HG02870 (cell line): ENCODE data around the gene AP4S1.
"Not testable (repeated sequence)": the region's sequence is repeated elsewhere in the genome, so short reads cannot be mapped to it uniquely, and the experiment has no call there.

ENCODE experiments used
- ATAC-seq: cut with Tn5 transposase; IDR thresholded peaks from one replicate; pipeline ENCODE4 v1.9.1; 2021; ENCODE audit warnings: mild to moderate bottlenecking, moderate library complexity; ENCODE audit not compliant: unreplicated experiment

The AP4S1 gene

GRCh38 chr14:31083781-31084180 lies 58.3 kb downstream of the AP4S1 start:
- ATAC-seq, result no peak

GRCh38 chr14:31084385-31084784 lies 58.9 kb downstream of the AP4S1 start:
- no peak for ATAC-seq

- ATAC-seq, result no peak
Observed at GRCh38 chr14:31085027-31085426, 59.6 kb downstream of the AP4S1 start.

- ATAC-seq, result not testable (repeated sequence)
Observed at GRCh38 chr14:31086466-31086865, 61.0 kb downstream of the AP4S1 start.

- no peak for ATAC-seq
Observed at GRCh38 chr14:31090883-31091764, 65.7 kb downstream of the AP4S1 start.

GRCh38 chr14:31092160-31092708 lies 66.8 kb downstream of the AP4S1 start:
- no peak for ATAC-seq

- not testable (repeated sequence) for ATAC-seq
Observed at GRCh38 chr14:31093884-31094839, 68.7 kb downstream of the AP4S1 start.

- ATAC-seq, result not testable (repeated sequence)
Observed at GRCh38 chr14:31095817-31096216, 70.4 kb downstream of the AP4S1 start.

GRCh38 chr14:31096255-31096654 lies 70.8 kb downstream of the AP4S1 start:
- no peak for ATAC-seq

- ATAC-seq, result no peak
Observed at GRCh38 chr14:31097081-31097480, 71.6 kb downstream of the AP4S1 start.

- no peak for ATAC-seq
Observed at GRCh38 chr14:31106768-31107167, 81.3 kb downstream of the AP4S1 start.

- no peak for ATAC-seq
Observed at GRCh38 chr14:31109257-31109656, 83.8 kb downstream of the AP4S1 start.

GRCh38 chr14:31110872-31111271 lies 85.4 kb downstream of the AP4S1 start:
- no peak for ATAC-seq

- ATAC-seq, result no peak
Observed at GRCh38 chr14:31113794-31114193, 88.3 kb downstream of the AP4S1 start.

GRCh38 chr14:31118892-31119291 lies 93.4 kb downstream of the AP4S1 start:
- no peak for ATAC-seq

GRCh38 chr14:31122098-31122611 lies 96.7 kb downstream of the AP4S1 start:
- no peak for ATAC-seq

- no peak for ATAC-seq
Observed at GRCh38 chr14:31122921-31123320, 97.5 kb downstream of the AP4S1 start.

GRCh38 chr14:31124197-31124596 lies 98.7 kb downstream of the AP4S1 start:
- ATAC-seq, result no peak

- no peak for ATAC-seq
Observed at GRCh38 chr14:31125231-31125630, 99.8 kb downstream of the AP4S1 start.

- no peak for ATAC-seq
Observed at GRCh38 chr14:31126680-31127079, 101.2 kb downstream of the AP4S1 start.

- no peak for ATAC-seq
Observed at GRCh38 chr14:31127690-31128089, 102.2 kb downstream of the AP4S1 start.
